ENCODE results near the gene TRIO. TPM values are rescaled to one million over a fixed set of nuclear protein-coding genes. Genes with fewer than 3 reads are reported as not detected.

TRIO gene
- total and polyA plus RNA-seq, 2 donors (not counting 3 experiments of a cell fraction or from before 2014, with no cell fraction given), result 82.9 to 248 TPM

- FAIRE-seq (no peak), DNase-seq (ENCODE audit: low read depth, low spot score) (no peak)
- H3K27me3 ChIP-seq (ENCODE audit: control insufficient read depth in 2 of 2, insufficient read depth in 2 of 2, low read length in 2 of 2), result no peaks in the 10 kb centered on the region
- BruUV-seq (replicated peaks), result no TSS peak
- no peak overlapping the region for H3K27ac ChIP-seq (ENCODE audit: insufficient read depth, low read depth, low read length)
- dilution Hi-C loops (cut with MboI; ENCODE audit: extremely low pct_ligation_motif_present, low sequenced_read_pairs) (no loop called here), intact Hi-C loops (cut with micrococcal nuclease) (no loop called here)
- ChIA-PET POLR2A (no interaction called here), CTCF (no interaction called here)
- H3K4me2 ChIP-seq (ENCODE audit: insufficient read depth, low read length), result no peak overlapping the region
- no peak overlapping the region for H3K4me3 ChIP-seq (replicated peaks in 1 of 3; ENCODE audit: insufficient read depth in 1 of 3, low read depth in 1 of 3, low read length in 3 of 3)
- no peak overlapping the region for H2AFZ ChIP-seq (ENCODE audit: low read depth, low read length)
- peaks cover 3% of the 10 kb centered on the region for H3K4me1 ChIP-seq (ENCODE audit: control insufficient read depth, extremely low read depth, insufficient read depth, low read length)
- H3K9me3 ChIP-seq (replicated peaks; ENCODE audit: control insufficient read depth, insufficient read depth, low read length), result no peaks in the 10 kb centered on the region
- no peaks in the 10 kb centered on the region for H3K9me1 ChIP-seq (replicated peaks; ENCODE audit: control insufficient read depth, extremely low read depth, insufficient read depth, low read length)
- peaks cover 16 to 25% of the 10 kb centered on the region in 2 experiments for H3K36me3 ChIP-seq (ENCODE audit: control insufficient read depth in 2 of 2, extremely low read depth in 1 of 2, insufficient read depth in 2 of 2, low read length in 2 of 2)
- TF ChIP-seq MYC (IDR thresholded peaks at IDR 0.05; ENCODE audit: low read depth, low read length) (no peak), FOS (IDR thresholded peaks at IDR 0.05; ENCODE audit: borderline replicate concordance, insufficient read depth, low read length) (no peak), MAX (IDR thresholded peaks at IDR 0.05; ENCODE audit: insufficient read depth, insufficient read length) (no peak), JUN (IDR thresholded peaks at IDR 0.05; ENCODE audit: borderline replicate concordance, insufficient read depth, insufficient read length, low read depth) (no peak), POLR2A (IDR thresholded peaks at IDR 0.05; ENCODE audit: low read depth, low read length) (no peak), GATA2 (IDR thresholded peaks at IDR 0.05; ENCODE audit: insufficient read depth, insufficient read length, low read depth, low read length) (no peak), EZH2 (IDR thresholded peaks at IDR 0.05; ENCODE audit: borderline replicate concordance, low read depth, low read length, severe bottlenecking) (no peak), POLR2AphosphoS5 (IDR thresholded peaks at IDR 0.05; ENCODE audit: insufficient read depth, low read depth, low read length) (no peak)
- TF ChIP-seq, protein P1, sequence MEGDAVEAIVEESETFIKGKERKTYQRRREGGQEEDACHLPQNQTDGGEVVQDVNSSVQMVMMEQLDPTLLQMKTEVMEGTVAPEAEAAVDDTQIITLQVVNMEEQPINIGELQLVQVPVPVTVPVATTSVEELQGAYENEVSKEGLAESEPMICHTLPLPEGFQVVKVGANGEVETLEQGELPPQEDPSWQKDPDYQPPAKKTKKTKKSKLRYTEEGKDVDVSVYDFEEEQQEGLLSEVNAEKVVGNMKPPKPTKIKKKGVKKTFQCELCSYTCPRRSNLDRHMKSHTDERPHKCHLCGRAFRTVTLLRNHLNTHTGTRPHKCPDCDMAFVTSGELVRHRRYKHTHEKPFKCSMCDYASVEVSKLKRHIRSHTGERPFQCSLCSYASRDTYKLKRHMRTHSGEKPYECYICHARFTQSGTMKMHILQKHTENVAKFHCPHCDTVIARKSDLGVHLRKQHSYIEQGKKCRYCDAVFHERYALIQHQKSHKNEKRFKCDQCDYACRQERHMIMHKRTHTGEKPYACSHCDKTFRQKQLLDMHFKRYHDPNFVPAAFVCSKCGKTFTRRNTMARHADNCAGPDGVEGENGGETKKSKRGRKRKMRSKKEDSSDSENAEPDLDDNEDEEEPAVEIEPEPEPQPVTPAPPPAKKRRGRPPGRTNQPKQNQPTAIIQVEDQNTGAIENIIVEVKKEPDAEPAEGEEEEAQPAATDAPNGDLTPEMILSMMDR (IDR thresholded peaks at IDR 0.05; ENCODE audit: extremely low read depth in 1 of 2, insufficient read depth in 1 of 2, low read depth in 1 of 2, low read length in 2 of 2), result no peak
- no peaks in the 10 kb centered on the region for H4K20me1 ChIP-seq (replicated peaks; ENCODE audit: control insufficient read depth, extremely low read depth, insufficient read depth, low read length)
- H3K9ac ChIP-seq (replicated peaks; ENCODE audit: extremely low read depth, insufficient read depth, low read length), result no peak overlapping the region
- H3K79me2 ChIP-seq (ENCODE audit: control insufficient read depth, insufficient read depth, low read length), result peaks cover 76% of the 10 kb centered on the region
These were observed 166.1 kb downstream of the TRIO start for GRCh38 chr5:14309199-14309598.
